ENCODE data around the gene PHF19.

Gene PHF19

GRCh38 chr9:120865176-120865575 lies 11.8 kb downstream of the PHF19 start:
- Histone ChIP-seq H3K36me3 (ENCODE audit: low read length) (no peaks in the 10 kb centered on the region; the same call in 1 of the 2 replicates), H3K9me3 (ENCODE audit: insufficient read depth, low read length) (no peaks in the 10 kb centered on the region), H3K27ac (ENCODE audit: low read depth, low read length) (no peak overlapping the region), H3K79me2 (ENCODE audit: insufficient read depth, low read length) (no peaks in the 10 kb centered on the region), H3F3A (ENCODE audit: insufficient read depth) (peaks cover 8% of the 10 kb centered on the region; the same call in 1 of the 2 replicates), H3K9ac (ENCODE audit: low read length) (no peak overlapping the region), H2AFZ (ENCODE audit: low read depth, low read length, severe bottlenecking) (no peak overlapping the region), H3K4me3 (ENCODE audit: insufficient read depth, low read length, poor library complexity, severe bottlenecking) (no peak overlapping the region), H3K9me2 (replicated peaks; ENCODE audit: insufficient read depth, low read length) (no peaks in the 10 kb centered on the region), H4K20me1 (ENCODE audit: low read depth, low read length) (no peaks in the 10 kb centered on the region), H3K4me2 (ENCODE audit: low read depth, low read length, poor library complexity, severe bottlenecking) (no peak overlapping the region), H3K27me3 (ENCODE audit: low read length) (no peaks in the 10 kb centered on the region)
- TF ChIP-seq EZH2phosphoT487 (conservative IDR thresholded peaks at IDR 0.05; ENCODE audit: low read length) = no peak
- TF ChIP-seq, protein P1, sequence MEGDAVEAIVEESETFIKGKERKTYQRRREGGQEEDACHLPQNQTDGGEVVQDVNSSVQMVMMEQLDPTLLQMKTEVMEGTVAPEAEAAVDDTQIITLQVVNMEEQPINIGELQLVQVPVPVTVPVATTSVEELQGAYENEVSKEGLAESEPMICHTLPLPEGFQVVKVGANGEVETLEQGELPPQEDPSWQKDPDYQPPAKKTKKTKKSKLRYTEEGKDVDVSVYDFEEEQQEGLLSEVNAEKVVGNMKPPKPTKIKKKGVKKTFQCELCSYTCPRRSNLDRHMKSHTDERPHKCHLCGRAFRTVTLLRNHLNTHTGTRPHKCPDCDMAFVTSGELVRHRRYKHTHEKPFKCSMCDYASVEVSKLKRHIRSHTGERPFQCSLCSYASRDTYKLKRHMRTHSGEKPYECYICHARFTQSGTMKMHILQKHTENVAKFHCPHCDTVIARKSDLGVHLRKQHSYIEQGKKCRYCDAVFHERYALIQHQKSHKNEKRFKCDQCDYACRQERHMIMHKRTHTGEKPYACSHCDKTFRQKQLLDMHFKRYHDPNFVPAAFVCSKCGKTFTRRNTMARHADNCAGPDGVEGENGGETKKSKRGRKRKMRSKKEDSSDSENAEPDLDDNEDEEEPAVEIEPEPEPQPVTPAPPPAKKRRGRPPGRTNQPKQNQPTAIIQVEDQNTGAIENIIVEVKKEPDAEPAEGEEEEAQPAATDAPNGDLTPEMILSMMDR (IDR thresholded peaks at IDR 0.05; ENCODE audit: insufficient read depth, low read length, poor library complexity, severe bottlenecking) = no peak

- peaks cover 7% of the 10 kb centered on the region; the same call in 1 of the 2 replicates for H3F3A ChIP-seq (ENCODE audit: insufficient read depth)
- H3K27ac ChIP-seq (ENCODE audit: low read depth, low read length) = no peak overlapping the region
- H2AFZ ChIP-seq (ENCODE audit: low read depth, low read length, severe bottlenecking) = no peak overlapping the region
- H3K9me2 ChIP-seq (replicated peaks; ENCODE audit: insufficient read depth, low read length) = no peaks in the 10 kb centered on the region
- H3K36me3 ChIP-seq (ENCODE audit: low read length) = no peaks in the 10 kb centered on the region; the same call in 1 of the 2 replicates
- no peaks in the 10 kb centered on the region for H3K27me3 ChIP-seq (ENCODE audit: low read length)
- H3K9me3 ChIP-seq (ENCODE audit: insufficient read depth, low read length) = no peaks in the 10 kb centered on the region
- H3K79me2 ChIP-seq (ENCODE audit: insufficient read depth, low read length) = no peaks in the 10 kb centered on the region
- H4K20me1 ChIP-seq (ENCODE audit: low read depth, low read length) = no peaks in the 10 kb centered on the region
- no peak overlapping the region for H3K4me2 ChIP-seq (ENCODE audit: low read depth, low read length, poor library complexity, severe bottlenecking)
- H3K9ac ChIP-seq (ENCODE audit: low read length) = no peak overlapping the region
- no peak for TF ChIP-seq EZH2phosphoT487 (conservative IDR thresholded peaks at IDR 0.05; ENCODE audit: low read length)
- TF ChIP-seq, protein P1 (IDR thresholded peaks at IDR 0.05; ENCODE audit: insufficient read depth, low read length, poor library complexity, severe bottlenecking) = no peak
- H3K4me3 ChIP-seq (ENCODE audit: insufficient read depth, low read length, poor library complexity, severe bottlenecking) = no peak overlapping the region
Observed at GRCh38 chr9:120864719-120865118, 12.3 kb downstream of the PHF19 start.

DNA sequence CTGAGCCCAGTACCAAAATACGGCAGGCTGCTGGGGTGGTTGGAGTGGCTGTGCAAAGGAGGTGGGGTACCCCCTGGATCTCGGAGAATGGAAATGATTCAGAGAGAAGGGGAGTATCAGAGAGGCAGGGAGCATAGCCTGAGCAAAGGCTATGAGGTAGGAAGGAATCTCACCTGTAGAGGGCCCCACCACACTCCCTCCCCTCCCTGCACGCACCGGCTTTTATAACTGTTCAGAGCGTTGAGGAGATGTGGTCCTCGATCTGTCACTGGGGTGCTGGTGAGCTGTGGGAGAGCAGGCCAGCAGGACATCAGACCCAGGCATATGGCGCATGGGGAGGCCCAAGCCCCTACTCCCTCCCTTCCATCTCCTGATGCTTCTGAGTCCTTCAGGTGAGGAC lies 13.2 kb downstream of the PHF19 start:
- TF ChIP-seq, protein P1 (IDR thresholded peaks at IDR 0.05; ENCODE audit: insufficient read depth, low read length, poor library complexity, severe bottlenecking) = no peak
- no peak for TF ChIP-seq EZH2phosphoT487 (conservative IDR thresholded peaks at IDR 0.05; ENCODE audit: low read length)
- no peaks in the 10 kb centered on the region; the same call in 1 of the 2 replicates for H3K36me3 ChIP-seq (ENCODE audit: low read length)

More for the DNA sequence above, 13.2 kb downstream of the PHF19 start:
- Histone ChIP-seq H3K4me3 (ENCODE audit: insufficient read depth, low read length, poor library complexity, severe bottlenecking) (no peak overlapping the region), H3K9ac (ENCODE audit: low read length) (no peak overlapping the region), H3K27ac (ENCODE audit: low read depth, low read length) (no peak overlapping the region), H4K20me1 (ENCODE audit: low read depth, low read length) (no peaks in the 10 kb centered on the region), H3K9me2 (replicated peaks; ENCODE audit: insufficient read depth, low read length) (no peaks in the 10 kb centered on the region), H3K9me3 (ENCODE audit: insufficient read depth, low read length) (no peaks in the 10 kb centered on the region), H3K4me2 (ENCODE audit: low read depth, low read length, poor library complexity, severe bottlenecking) (no peak overlapping the region), H3K27me3 (ENCODE audit: low read length) (no peaks in the 10 kb centered on the region), H2AFZ (ENCODE audit: low read depth, low read length, severe bottlenecking) (no peak overlapping the region), H3F3A (ENCODE audit: insufficient read depth) (no peaks in the 10 kb centered on the region), H3K79me2 (ENCODE audit: insufficient read depth, low read length) (no peaks in the 10 kb centered on the region)

Data from SU-DHL-6 (cell line).